ENCODE measurements around the gene ACTN1.

DNA sequence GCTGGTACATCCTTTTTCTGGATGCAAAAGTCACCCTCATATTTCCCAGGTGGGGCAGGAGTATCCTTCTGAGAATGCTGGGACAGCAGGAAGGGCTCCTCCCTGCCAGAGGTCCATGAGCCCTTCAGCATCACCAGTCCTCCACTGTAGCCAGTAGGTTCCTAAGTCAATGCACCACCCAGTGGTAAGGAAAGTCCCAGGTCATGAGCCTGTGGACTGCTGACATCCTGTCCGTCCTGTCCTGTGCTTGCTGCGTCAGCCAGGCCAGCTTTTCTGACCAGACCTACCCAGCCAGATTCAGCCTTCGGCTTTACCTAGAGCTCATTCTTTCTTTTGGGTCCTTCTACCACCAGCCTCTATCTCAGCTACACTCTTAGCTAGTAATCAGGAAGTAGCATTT is 23.0 kb upstream of the ACTN1 start:
- TF ChIP-seq, protein P1, sequence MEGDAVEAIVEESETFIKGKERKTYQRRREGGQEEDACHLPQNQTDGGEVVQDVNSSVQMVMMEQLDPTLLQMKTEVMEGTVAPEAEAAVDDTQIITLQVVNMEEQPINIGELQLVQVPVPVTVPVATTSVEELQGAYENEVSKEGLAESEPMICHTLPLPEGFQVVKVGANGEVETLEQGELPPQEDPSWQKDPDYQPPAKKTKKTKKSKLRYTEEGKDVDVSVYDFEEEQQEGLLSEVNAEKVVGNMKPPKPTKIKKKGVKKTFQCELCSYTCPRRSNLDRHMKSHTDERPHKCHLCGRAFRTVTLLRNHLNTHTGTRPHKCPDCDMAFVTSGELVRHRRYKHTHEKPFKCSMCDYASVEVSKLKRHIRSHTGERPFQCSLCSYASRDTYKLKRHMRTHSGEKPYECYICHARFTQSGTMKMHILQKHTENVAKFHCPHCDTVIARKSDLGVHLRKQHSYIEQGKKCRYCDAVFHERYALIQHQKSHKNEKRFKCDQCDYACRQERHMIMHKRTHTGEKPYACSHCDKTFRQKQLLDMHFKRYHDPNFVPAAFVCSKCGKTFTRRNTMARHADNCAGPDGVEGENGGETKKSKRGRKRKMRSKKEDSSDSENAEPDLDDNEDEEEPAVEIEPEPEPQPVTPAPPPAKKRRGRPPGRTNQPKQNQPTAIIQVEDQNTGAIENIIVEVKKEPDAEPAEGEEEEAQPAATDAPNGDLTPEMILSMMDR (IDR thresholded peaks at IDR 0.05), result no peak
- TF ChIP-seq MXI1 (IDR thresholded peaks at IDR 0.05; ENCODE audit: low read depth, low read length) (no peak), YY1 (IDR thresholded peaks at IDR 0.05; ENCODE audit: low read depth) (no peak), SIN3A (IDR thresholded peaks at IDR 0.05; ENCODE audit: borderline replicate concordance, low read depth, low read length) (no peak), GABPA (IDR thresholded peaks at IDR 0.05; ENCODE audit: low read depth) (no peak)
- TF ChIP-seq, protein P2, sequence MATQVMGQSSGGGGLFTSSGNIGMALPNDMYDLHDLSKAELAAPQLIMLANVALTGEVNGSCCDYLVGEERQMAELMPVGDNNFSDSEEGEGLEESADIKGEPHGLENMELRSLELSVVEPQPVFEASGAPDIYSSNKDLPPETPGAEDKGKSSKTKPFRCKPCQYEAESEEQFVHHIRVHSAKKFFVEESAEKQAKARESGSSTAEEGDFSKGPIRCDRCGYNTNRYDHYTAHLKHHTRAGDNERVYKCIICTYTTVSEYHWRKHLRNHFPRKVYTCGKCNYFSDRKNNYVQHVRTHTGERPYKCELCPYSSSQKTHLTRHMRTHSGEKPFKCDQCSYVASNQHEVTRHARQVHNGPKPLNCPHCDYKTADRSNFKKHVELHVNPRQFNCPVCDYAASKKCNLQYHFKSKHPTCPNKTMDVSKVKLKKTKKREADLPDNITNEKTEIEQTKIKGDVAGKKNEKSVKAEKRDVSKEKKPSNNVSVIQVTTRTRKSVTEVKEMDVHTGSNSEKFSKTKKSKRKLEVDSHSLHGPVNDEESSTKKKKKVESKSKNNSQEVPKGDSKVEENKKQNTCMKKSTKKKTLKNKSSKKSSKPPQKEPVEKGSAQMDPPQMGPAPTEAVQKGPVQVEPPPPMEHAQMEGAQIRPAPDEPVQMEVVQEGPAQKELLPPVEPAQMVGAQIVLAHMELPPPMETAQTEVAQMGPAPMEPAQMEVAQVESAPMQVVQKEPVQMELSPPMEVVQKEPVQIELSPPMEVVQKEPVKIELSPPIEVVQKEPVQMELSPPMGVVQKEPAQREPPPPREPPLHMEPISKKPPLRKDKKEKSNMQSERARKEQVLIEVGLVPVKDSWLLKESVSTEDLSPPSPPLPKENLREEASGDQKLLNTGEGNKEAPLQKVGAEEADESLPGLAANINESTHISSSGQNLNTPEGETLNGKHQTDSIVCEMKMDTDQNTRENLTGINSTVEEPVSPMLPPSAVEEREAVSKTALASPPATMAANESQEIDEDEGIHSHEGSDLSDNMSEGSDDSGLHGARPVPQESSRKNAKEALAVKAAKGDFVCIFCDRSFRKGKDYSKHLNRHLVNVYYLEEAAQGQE (IDR thresholded peaks at IDR 0.05; ENCODE audit: low read depth, low read length), result no peak
